DMS114 treated with DMSO at 0.1 percent for 48 hours (cell line): ENCODE results near the gene AGAP6.
"Not testable (repeated sequence)": the region's sequence is repeated elsewhere in the genome, so short reads cannot be mapped to it uniquely, and the experiment has no call there.

Experiments
- DNase-seq: peaks from one replicate; lab custom pipeline; 2025; ENCODE audit not compliant: unreplicated experiment; lab: John Stamatoyannopoulos, UW

Gene AGAP6

DNA sequence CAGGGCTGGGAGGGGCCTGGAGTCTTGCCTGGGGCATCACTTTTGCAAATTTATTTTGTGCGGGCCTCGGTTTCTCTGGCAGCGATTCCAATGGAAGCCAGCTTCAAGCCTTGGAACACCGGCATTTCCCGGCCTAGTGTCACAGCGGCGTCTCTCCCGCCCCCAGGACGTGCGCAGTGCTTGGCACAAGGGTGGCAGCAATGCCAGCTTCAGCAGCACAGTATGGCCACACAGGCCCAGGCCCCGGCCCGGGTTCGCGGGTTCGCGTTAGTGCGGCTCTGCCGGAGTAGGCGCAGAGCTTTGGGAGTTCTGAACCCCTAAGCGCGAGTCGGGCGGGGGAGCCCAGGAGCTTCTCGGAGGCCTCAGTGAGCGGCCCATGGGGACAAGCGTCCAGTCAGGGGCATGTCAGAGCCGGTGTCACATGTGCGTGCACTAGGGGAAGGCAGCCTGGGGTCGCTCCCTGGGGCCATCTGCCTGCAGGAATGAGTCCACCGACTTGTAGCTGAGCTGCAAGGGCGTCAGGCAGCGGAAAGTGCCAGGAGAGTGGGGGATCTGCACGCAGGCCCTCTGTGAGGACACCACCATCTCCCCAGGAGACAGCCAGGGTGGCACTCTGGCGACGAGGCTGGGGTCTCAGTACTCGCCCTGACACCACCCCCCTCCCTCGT lies 36.6 kb downstream of the AGAP6 start:
- DNase-seq, result not testable (repeated sequence)

DNA sequence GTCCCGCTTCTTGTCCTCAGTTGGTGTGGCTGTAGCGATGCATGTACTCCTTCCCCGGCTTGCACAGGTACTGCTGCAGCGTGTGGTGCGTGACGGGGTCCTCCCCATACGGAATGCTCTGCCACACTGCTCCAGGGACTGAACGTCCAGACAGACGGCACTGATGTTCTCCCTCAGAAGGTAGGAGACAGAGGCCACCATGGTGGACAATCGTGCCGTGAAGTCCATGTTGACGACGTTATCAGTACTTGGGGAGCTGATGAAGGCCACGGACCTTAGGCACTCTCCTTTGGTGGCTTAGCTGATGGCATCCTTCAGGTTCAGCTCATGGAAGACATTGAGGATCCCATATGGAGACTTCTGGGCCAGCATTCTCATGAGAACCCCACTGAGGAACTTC lies 37.4 kb downstream of the AGAP6 start:
- no peak for DNase-seq

DNA sequence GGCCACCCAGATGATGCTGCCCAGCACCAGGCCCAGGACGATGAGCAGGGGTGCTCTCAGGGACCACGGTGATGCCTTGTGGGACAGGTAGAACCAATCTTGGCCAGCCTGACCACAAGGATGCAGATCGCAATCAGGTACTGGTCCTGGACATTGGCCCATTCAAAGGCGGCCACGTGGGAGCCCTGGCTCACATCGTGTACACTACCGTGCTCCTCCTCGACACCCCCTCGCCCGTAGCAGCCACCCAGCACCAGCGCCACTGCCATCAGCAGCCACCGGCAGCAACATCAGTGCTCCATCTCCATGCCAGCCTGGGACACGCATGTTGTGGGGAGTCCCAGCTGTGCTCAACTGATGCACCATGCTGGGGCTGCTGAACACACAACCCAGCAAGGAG lies 39.0 kb downstream of the AGAP6 start:
- no peak for DNase-seq

DNA sequence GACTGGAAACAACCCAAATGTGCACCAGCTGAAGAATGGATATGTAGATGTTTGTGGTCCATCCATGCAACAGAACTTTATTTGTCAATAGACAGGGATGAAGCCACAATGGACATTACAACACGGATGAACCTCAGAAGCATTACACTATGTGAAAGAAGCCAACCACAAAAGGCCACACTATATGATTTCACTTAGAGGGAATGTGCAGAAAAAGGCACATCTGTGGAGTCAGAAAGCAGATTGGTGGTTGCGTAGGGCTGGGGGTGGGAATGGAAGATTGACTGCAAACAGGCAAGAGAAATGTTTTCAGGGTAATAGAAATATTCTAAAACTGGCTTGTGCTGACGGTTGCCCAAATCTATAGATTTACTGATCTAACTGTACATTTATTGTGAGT lies 45.3 kb downstream of the AGAP6 start:
- DNase-seq, result no peak

DNA sequence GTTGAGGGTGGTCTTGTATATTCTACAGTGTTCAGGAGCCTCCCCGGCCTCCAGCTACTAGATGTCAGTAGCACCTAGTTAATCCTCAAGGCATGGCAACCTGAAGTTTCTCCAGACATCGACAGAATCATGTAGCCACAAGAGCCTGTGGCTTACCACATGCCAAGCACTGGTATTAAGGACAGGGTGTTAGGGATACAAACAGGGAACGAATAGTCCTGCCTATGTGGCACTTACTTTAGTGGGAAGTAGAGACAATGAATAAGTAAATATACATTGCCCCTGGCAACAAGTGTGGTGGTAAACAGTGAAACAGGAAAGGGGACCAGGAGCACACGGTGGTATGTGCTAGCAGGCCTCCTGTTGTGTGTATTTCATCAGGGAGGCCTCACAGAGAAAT lies 47.1 kb downstream of the AGAP6 start:
- DNase-seq, result not testable (repeated sequence)

DNA sequence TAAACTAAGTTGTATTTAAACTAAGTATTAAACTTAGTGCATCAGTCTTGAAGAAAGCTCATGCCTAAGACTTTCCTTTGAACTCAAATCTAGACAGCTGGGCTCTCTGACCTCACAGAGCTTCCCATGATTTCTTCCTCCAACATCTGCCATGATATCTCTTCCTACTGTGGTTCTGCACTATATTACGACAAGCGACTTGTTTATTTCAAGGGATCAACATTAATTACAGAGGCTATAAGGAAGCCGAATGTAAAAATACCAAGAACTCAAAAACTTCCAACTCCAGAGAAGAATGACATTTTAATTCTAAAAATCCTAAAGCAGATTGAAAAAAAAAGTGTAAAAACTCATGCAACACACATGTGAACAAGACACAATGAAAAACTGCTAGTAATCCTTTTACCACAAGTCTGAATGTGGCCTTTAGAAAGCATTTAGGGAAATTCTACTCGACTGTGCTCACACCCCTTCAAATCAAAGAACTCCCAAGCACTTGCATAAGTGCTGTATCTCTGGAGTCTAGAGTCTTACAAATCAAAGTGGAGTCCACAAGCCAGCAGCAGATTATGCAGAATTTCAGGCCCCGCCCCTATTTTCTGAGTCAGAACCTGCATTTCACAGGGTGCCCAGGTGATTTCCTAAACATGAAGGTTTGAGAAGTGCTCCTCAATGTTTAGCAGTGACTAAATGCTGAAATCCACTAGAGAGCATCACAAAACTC lies 56.9 kb downstream of the AGAP6 start:
- no peak for DNase-seq

DNA sequence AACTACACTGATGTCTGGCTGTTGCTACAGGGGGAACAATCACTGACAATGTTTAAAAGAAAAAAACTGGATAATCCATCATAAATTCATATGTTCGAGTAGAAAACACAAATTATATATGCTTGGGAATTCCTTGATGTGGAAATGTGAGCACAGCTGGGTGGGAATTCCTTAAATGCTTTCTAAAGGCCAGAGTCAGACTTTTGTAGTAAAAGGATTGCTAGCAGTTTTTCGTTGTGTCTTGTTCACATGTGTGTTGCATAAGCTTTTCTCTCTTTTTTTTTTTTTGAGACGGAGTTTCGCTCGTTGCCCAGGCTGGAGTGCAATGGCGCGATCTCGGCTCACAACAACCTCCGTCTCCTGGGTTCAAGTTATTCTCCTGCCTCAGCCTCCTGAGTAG lies 58.3 kb downstream of the AGAP6 start:
- not testable (repeated sequence) for DNase-seq

DNA sequence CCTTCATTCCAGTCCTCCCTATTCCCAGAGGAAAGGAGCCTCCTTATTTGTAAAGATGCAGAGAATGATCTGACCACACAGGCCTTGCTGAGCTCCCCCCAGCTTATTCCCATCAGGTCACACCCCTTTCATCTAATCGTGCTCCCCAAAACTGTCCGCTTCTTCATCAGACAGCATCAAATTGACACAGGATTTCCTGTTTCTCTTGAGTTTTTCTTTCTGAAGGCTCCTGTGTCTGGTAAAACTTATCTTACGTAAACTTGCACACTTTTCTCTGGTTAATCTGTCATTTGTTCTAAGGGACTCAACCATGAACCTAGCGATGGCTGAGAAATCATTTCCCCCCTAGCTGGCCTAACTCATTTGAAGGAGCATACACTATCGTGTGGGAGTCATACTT lies 59.4 kb downstream of the AGAP6 start:
- not testable (repeated sequence) for DNase-seq

DNA sequence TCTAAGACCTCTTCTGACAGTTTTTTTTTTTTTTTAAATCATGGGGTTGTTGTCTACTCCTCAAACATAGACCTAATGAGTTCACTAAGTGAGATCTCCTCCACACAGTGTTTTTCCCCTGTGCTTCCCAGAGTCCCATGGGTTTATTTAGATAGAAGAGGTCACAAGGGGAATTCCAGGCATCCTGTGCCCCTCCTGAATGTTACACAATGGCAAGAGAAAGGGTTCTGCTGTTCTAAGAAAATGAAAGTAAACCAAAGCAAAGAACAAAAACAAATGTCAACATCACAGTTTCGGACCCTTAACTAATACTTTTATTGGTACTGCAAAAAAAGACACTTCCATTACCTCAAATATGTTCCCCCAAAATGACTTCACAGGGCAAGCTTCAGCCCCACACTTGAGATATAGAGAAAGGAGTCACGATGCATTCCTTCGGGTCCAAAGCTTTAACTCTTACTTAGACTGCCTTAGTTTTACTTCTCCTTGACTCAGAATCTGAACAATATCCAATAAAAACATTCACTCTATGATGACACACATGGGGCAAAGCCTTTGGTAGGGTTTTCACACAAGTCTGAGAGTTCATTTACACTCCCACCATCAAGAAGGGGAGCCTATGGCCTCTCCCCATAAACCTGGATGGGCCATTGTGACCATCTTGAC lies 63.9 kb downstream of the AGAP6 start:
- DNase-seq, result not testable (repeated sequence)

DNA sequence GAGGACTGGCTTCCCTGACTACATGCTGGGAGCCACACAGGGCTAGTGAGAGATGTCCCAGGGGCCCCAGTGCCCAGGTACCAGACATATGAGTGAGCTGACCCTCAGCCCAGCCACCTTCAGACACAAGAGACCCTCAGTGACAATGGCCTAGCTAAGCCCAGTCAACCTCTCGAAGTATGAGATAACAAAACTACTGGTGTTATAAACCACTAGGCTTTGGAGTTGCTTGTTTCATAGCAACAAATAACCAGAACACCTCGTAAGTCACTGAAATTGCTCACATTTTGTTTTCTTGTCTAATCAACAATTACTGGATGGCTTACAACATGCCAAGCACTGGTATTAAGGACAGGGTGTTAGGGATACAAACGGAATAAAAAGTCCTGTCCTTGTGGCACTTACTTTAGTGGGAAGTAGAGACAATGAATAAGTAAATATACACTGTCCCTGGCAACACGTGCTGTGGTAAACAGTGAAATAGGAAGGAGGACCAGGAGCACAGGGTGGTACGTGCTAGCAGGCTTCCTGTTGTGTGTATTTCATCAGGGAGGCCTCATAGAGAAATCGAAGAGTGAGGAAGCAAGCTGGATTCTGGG lies 64.7 kb downstream of the AGAP6 start:
- DNase-seq, result not testable (repeated sequence)

DNA sequence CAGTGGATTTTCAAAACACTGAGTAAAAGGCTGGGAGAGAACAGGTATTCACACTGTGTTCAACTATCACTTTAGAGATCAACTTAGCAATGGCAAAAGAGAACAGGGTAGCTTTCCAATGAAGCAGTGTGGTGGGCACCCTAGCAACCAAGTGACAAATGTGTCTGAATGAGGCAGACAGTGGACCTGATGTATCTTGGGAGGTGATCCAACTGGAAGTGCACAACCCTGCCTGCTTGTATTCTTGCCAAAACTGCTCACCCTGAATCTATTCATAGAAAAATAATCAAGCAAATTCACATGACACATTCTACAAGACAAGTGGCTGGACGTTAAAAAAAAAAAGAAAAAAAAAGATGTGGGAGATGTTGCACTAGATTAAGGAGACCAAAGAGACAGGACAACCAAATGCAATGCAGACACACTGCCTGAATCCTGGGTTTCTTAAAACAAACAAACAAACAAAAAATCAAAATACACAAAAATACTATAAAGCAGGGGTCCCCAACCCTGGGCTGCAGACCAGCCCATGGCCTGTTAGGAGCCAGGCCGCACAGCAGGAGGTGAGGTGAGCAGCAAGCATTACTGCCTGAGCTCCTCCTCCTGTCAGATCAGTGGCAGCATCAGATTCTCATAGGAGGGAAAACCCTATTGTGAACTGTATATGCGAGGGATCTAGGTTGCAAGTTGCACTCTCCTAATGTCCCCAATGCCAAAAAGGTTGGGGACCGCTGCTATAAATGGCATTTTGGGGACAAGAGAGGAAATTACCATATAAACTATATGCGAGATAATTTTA lies 67.5 kb downstream of the AGAP6 start:
- not testable (repeated sequence) for DNase-seq

DNA sequence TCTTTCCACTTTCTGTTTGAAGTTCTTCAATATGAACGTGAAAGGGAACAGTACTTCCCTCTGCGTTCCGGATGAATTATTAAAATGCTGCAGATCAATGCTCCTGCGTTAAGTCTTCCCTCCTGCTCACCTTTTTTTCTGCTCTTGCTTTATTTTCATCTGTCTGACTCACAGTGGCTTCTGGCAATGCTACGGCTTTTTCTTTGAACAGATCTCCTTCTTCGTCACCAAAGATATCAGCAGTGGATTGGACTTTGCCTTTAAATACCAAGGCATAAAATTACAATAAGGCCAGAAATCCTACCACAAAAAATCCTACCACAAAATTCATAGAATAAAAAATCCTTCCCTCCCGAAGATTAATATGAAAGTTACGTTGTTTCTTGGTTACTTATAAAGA lies 68.4 kb downstream of the AGAP6 start:
- not testable (repeated sequence) for DNase-seq

DNA sequence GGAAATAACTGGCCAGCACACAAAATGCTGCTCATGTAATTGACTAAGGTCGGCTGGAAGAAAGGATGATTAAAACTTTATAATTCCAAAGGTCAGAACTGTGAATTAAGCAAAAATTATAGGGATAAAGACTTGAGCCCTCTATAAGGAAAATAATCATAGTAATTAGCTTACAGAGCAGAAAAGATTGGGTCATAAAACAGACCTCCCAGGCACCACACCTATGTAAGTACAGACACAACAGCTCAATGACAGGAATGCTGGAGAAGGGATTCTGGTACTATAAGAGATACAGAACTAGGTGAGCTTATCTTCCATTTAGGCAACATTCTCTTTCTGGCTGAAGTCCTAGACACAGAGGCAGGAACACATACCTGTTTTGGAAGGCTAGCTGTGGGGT lies 70.5 kb downstream of the AGAP6 start:
- DNase-seq, result not testable (repeated sequence)

DNA sequence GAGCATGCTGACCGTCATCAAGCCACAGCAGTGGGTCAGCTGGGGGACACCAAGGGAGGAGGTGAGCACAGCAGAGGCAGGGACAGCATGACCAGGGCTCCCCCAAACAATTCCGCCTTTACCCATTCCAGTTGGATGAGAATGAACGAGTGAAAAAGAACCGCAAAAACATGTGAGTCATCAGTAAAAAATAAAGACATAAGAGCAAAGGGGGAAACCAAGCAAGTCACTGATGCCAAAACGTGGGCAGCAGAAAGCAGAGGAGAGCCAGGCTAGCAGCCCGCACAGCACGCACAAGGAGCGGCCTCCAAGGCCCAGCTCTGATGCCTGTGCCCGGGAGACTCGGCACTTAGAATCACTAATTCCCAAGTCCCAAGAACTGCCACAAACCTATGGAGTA lies 71.7 kb downstream of the AGAP6 start:
- not testable (repeated sequence) for DNase-seq
